CD4-positive, alpha-beta T cell treated with Interferon alpha-2 for 1 hour (primary cell): Measurements from ENCODE around the gene ACY1.

Source experiments
- DNase-seq, 2 donors: peaks; one replicate each; pipeline ENCODE4 v3.0.0-alpha.2; 2020 to 2022

The ACY1 gene

DNA sequence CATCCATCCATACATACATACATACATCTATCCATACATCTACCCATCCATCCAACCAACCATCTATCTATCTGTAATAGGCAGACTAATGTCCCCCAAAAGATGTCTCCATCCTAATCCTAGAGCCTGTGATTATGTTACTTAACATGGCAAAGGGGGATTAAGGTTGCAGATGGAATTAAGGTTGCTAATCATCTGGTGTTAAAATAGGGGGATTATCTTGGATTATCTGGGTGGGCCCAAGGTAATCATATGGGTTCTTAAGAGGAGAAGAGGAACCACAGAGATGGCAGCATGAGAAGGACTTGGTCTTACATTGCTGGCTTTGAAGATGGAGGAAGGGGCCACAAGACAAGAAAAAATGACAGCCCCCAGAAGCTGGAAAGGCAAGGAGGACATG, 27.1 kb downstream of the ACY1 start:
- DNase-seq, result no peak

- no peak for DNase-seq
These were observed 29.4 kb downstream of the ACY1 start for GRCh38 chr3:52012699-52013098.

DNA sequence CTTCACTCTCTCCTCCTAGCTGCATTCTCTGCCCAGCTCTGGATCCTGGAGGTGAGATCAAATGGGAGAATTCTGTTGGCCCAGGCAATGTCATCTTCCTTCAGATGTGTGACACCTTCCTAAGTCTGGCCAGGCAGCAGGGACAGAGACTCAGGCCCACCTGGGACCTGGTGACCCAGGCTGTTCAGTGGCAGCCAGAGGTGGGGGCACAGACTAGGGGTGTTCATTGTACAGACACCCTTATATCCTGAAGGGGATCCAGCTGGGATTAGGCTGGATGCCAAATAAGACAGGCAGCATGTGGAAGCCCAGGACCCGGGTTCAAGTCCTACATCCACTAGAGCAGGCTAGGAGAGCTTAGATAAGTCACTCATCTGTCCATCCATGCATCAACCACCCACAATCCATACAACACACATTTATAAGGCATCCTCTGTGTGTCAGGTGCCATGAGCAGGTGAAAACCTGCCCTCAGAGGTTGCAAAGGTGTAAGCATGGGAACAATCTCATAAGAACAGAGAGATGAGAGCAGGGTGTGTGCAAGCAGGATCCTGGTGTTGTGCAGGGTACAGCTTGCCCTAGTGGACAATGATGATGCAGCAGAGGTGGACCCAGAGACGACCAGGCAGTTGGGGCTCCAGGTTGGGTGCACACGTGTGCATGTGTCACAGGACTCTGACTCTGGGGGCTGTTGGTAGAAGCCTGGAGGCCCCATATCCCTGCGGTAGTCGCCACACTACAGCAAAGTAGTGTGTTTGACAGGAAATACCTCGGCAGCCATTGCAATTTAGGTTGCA, 30.7 kb downstream of the ACY1 start:
- no peak for DNase-seq

GRCh38 chr3:52014613-52015012, 31.3 kb downstream of the ACY1 start:
- no peak for DNase-seq

DNA sequence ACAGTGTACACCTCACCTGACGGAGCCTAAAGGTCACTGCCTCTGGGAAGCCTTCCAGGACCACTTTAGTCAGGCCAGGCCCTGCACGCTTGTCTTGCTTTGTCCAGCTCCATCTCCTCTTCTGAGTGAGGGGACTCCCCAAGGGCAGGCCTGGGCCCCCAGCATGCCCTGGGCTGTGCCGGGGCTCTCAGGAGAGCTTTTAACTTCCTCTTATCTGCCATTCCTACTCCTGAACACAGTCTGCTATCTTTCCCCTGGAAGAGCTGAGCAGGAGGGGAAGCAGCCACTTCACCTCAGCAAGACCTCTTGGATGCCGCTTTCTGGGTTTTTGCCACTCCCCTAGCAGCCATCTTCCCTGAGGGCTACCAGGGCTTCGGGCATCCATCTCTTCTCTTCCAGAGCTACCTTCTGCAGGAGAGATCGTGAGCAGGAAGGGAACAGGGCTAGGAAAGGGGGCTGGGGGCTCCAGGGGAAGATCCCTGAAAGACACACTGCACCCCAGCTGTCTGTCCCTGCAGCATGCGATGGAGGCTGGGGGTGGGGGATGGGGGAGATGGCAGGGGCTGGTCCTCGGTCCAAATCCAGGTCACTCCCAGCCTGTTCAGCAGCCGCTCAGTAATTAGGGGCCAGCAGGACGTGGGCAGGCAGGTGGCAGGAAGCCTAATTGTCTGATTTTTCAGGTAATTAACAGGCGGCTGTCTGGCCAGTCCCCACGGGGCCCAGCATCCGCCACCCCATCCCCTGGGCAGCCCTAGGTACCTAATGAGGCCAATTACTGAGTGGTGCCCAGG, 32.3 kb downstream of the ACY1 start:
- DNase-seq, result no peak

GRCh38 chr3:52017586-52017985, 34.3 kb downstream of the ACY1 start:
- no peak for DNase-seq

DNA sequence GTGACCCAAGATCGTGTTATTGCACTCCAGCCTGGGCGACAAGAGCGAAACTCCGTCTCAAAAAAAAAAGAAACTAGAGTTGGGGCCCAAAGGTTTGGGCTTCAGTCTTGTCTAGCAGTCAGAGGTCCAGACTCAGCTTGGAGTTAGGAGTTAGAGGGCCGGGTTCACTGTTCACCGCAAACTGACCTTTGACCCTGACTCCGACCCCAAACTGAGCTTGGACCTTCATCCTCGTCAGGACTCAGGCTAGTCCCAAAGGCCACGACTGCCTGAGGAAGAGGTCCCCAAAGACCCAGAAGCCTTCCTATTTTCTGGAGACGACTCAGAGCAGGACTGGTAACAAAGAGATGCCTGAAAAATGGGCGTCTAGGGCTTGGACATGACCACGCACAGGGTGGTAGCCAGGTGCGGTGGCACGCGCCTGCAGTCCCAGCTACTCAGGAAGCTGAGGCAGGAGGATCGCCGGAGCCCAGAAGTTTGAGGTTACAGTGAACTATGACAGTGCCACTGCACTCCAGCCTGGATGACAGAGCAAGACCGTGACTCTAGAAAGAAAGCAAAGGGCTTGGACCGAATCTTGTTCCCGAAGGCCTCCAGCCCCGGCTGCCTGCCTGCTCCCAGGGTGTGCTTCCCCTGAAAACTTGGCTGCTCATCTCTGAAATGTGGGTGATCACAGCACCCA, 35.1 kb downstream of the ACY1 start:
- no peak for DNase-seq

GRCh38 chr3:52019352-52020080, 36.2 kb downstream of the ACY1 start:
- DNase-seq, result no peak

DNA sequence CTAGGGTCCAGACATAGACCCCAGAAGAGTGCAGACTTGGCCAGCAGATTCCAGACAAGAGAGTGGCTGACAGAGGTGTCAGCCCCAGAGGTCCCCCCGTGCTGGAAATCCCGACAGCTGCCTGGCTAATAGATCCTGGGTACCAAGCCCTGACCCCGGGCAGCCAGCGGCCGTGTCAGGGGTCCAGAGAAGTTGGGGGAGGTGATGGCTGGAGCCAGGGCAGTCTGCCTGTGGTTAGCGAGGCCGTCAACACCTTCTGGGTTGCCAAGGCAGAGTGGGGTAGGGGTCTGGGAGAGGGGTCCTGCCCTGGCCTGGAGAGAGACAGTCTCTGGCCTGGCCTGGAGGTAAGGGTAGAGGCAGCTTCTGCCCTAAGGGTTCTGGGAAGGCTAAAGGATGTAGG, 37.5 kb downstream of the ACY1 start:
- DNase-seq, result no peak

- DNase-seq, result no peak
These were observed 38.3 kb downstream of the ACY1 start for GRCh38 chr3:52021489-52022268.

DNA sequence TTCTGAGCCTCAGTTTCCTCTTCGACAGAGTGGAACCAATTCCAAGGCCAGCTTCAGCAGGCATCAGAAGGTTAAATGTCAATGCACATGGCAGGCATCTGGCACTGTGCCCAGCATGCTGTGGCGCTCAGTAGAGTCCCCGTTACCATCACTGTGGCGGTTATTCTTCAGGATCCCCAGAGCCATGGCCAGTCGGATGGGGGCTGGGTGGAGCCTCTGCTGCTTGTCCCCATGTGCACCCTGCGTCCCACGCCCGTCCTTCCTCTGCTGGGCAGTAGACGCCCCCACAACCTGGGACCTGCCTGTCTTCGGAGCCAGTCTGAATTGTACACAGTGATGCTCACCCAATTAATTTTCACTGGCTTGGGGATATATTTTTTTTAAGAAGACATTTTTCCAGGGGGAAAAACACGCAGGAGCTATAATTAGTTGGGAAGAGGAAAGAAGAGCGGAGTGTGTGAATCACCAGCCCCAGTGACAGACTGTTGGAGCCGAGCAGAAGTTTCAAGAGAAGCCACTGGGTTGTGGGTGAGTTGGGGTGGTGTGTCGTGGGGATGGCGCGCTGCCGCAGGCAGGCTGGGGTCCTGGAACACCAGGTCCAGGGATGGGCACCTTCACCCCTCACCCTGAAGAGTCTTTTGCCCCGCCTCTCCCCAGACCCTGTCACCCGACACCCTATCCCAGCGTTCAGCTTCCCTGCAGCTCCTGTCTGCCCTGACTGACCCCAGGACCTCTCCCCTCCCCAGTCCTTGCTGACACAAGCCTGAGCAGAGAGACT, 39.2 kb downstream of the ACY1 start:
- no peak for DNase-seq

DNA sequence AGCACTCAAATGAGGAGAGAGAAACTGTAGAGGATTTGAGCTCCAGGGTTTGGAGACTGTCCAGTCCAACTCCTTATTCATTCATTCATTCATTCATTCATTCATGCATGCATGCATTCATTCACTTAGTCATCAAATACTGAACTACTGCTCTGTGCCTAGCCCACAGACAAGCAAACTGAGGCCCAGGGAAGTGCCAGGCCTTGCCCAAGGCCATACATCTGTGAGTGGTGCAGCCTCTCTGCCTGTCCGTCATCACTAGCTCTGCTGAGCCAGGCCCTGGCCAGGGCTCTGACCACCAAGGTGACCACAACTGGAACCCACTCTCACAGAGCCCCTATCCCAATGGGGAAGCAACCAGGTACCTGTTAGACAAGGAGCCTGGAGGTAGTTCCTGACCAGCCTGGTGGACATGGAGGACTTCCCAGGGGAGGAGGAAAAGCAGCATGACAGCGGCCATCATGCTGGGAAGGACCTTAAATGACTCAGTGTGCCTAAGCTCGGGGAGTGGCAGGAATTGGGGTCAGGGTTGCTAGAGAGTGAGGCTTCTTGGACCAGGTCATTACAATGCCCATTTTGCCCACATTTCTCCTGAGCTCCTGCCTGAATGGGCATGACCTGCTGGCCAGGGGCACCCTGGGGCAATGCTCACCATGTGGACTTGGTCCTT, 39.9 kb downstream of the ACY1 start:
- no peak for DNase-seq

- DNase-seq, result no peak
These were observed 40.8 kb downstream of the ACY1 start for GRCh38 chr3:52023860-52024764.

DNA sequence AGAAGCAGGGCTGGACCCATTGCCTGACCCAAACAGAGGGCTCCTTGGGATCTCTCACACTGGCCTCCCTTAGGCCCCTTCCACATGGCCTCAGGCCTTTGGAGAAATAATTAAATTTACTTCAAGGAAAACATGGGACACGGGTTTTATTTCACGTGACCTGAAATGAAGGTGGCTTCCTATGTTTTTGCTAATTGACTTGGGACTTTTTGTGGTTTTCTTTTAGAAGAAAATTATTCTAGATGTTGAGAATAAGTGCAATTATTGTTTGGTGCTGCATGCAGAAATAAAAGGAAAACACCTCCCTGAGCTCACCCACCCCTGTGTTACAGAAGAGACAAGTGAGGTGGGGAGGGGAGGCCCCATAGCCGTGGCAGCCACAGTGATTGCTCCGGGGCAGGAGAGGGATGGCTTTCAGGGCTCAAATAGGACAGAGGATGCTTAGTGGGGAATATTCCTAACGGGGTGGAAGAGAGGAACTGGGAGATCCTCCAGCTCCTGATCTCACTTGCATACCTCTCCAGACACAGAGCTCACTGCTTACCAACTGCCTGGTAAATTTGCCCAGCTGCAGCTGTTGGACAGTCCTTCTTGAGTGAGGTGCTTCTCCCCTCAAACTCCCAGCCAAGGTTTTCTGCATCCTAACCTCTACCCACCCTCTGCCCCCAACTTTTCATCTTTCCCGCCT, 41.6 kb downstream of the ACY1 start:
- no peak for DNase-seq

GRCh38 chr3:52025453-52025852, 42.1 kb downstream of the ACY1 start:
- DNase-seq, result no peak

GRCh38 chr3:52026041-52026440, 42.7 kb downstream of the ACY1 start:
- no peak for DNase-seq

DNA sequence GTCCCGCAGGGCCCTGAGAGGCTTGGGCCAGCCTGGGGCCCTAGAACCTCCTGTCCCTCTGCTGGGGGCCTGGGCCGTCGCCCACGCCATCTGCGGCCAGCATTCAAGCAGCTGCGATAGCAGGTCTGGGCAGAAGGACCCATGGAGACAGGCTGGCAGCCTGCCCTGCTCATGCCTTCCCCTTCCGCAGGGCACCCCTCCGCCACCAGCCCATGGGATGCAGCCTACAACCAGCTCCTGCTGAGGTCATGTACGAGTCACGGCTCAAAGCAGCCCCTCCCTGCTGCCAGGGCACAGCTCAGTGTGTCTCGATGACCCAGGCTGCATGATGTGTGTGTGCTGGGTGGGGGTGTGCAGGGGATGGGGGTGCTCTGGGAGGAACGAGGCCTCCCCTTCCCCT, 45.2 kb downstream of the ACY1 start:
- no peak for DNase-seq

DNA sequence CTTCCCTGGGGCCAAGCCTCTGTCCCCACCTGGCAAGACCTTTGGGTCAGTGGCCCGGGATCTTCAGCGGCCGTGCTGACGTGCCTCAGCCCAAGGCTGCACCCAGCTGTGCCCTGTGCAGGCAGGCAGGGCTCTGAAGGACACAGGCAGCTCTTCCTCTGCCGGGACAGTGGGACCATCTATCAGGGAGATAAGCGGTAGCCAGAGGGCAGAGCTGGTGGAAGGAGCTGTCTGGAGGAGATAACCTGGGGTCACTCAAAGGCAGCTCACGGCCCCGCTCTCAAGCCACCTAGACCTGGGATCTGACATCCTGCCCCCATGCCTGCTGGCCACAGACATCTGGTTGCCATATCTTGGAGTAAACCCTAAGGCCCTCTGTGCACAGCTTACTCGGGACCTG, 45.7 kb downstream of the ACY1 start:
- DNase-seq, result no peak

- DNase-seq, result no peak
These were observed 46.2 kb downstream of the ACY1 start for GRCh38 chr3:52029535-52029934.
